GM19240 (cell line): ENCODE data around the gene CARNS1.

Experiments used
- DNase-seq: peaks from one replicate; pipeline ENCODE4 v3.0.0; 2011; ENCODE audit warnings: low spot score; ENCODE audit not compliant: insufficient read length

The CARNS1 gene

DNA sequence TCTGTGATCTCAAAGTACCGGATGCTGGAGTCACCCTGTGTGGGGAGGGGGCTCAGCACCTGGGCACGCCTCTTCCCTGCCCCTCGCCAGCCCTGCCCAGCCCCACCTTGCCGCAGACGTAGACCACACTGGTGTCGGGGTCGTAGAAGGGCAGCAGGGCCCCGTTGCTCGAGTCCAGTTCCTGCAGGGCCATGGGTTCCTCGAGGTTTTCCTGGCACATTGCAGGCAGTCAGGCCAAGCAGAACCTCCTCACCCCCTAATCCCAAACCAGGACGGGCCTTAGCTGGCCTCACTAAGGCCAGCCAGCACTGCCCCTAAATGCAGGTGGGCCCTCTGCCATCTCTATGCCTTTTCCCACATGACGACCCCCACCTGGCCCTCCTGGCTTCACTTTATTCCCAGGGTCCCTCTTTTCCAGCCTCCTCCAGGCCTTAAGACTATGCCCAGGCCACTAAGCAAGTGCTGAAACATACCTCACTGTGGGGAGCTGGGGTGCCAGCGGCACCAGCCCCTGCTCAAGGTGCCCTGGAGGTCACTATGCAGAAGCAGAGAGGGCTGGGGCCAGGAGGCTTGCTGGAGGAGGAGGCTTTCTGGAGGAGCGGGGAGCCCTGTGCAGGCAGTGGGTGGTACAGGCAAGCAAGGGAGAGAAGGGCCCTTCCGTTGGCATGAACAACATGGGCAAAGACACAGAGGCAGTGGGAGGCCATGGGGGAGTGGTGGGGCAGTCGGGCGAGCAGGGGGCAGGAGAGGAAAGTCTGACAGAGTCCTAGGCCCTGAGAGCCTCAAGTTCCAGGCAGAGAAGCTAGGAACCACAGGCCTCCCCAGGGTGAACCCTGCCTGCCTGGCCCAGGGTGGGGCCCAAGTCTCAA is 25.0 kb downstream of the CARNS1 start:
- DNase-seq: no peak

DNA sequence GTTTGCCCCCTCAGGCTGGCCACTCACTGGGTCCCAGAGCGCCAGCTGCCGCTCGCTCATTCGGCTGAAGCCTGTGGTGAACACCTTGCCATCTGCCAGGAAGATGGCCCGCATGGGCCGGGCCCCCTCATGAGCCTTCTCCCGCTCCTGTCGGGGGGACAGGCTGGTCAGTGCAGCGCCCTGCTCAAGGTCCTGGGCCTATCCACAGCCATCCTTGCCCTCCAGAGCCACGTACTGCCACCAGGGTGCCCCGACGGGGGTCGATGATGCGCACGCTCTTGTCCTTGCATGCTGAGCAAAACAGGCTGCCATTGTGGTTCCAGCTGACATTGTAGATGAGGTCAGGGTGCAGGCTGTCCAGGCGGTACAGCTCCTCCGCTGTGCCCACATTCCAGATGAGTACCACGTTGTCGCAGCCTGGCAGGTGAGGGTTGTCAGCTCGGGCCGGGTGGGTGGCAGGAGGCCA is 25.7 kb downstream of the CARNS1 start:
- no peak for DNase-seq

DNA sequence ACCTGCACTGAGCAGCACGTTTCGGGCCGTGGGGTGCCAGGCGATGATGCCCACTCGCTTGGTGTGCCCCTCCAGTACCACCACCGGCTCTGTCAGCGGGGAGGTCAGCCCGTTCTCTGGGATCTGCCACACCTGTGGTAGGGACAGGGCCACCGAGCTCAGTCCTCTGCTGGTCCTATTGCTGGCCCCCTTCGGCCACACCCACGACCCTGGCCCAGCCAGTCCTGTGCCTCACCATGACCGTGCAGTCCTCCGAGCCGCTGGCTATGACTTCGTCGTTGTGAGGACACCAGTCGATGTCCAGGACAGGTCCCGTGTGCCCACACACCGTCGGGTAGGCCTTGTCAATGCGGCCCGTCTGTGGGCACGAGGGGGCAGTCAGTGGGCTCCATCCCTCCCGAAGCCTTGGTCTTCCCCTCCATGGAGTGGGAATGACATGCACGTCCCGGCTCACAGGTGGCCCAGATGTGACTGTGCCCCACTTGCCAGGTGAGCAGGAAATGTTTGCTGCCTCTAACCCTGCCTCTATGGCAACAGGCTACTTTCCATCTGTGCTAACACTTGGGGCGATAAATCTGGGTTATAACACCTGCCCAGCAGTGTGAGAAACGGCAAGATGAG is 26.4 kb downstream of the CARNS1 start:
- no peak for DNase-seq

DNA sequence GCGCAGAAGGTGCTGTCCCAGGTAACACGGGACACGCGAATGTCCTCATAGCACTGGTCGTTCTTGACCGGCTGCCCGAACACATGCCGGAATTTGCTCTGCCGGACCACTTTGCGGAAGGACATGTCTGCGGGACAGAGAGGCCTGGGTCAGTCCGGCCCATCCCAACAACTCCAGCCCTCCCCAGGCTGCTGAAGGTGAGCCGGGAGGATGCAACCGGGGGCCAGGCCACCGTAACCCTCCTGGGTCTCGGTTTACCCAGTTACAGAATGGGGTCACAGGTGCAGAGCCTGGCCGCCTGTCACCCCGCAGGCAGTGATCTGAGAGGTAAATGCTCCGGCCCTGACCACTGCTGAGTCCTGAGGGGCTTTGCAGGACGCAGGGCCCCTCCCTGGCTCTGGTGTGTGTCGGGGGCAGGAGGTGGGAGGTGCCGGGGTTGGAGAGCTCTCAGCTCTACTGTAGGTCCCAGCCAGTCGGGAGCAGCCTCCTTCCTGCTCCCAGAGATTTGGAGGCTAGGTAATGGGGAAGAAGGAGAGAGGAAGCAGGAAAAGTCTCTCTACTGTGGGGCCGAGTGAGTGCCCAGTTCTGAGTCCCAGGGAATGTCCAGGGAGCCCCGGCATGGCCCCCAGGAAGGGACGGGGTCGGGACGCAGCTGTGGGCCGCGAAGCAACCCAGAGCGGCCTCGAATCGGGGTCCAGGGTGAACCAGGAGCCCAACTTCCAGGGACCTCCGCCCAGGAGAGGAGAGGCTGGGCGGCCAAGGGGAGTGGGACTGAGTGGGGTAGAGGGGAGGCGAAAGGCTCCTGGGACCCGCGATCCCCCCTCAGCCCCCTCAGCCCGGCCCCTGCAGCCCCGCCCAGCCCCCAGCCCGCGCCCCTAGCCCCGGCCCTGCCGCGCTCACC is 27.3 kb downstream of the CARNS1 start:
- DNase-seq: no peak

DNA sequence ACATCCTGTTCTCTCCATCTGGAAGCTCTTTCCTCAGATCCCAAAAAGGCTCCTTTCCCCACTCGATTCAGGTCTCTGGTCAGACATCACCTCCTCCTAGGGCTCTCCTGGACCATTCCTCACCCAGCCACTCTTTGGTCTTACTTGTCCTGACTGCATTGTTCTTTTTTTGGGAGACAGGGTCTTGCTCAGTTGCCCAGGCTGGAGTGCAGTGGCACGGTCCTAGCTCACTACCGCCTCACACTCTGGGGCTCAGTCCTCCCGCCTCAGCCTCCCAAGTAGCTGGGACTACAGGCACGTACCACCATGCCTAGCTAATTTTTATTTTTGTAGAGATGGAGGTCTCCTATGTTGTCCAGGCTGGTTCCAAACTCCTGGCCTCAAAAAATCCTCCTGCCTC is 30.0 kb downstream of the CARNS1 start:
- DNase-seq: no peak

GRCh38 chr11:67448220-67448609 is 32.7 kb downstream of the CARNS1 start:
- no peak for DNase-seq

GRCh38 chr11:67449116-67449844 is 33.8 kb downstream of the CARNS1 start:
- no peak for DNase-seq

- DNase-seq: no peak
These were observed 35.5 kb downstream of the CARNS1 start for GRCh38 chr11:67450796-67451657.

GRCh38 chr11:67451658-67451976 is 36.1 kb downstream of the CARNS1 start:
- DNase-seq: no peak

- DNase-seq: no peak
These were observed 36.9 kb downstream of the CARNS1 start, which contains the start of gene GPR152 for GRCh38 chr11:67452141-67452952. Gene GPR152, minus strand, starts transcription at chr11:67452729. Its CDS starts 5 bp downstream, at chr11:67452724.

GRCh38 chr11:67453816-67454732 is 38.6 kb downstream of the CARNS1 start:
- DNase-seq: no peak

- no peak for DNase-seq
These were observed 39.6 kb downstream of the CARNS1 start, which contains the start of gene CABP4 for GRCh38 chr11:67455054-67455453. Gene CABP4, plus strand, starts transcription at chr11:67455354. Its CDS starts 70 bp downstream, at chr11:67455424.

- no peak for DNase-seq
These were observed 40.7 kb downstream of the CARNS1 start for GRCh38 chr11:67456068-67456705.

DNA sequence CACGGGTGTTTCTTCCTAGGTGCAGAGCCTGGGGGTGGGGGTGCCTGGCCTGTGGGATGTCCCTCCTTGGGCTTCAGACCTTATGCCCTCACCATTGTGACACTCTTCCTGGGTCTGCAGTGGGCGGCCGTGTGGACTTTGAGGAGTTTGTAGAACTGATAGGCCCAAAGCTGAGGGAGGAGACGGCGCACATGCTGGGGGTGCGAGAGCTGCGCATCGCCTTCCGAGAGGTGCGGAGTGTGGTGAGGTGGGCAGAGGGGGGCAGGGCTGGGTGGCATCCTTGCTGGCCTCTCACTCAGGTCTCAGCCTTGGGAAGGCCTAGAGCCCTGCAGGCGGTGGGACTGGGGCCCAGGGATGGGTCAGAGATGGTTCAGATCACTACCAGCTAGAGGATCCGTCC is 42.0 kb downstream of the CARNS1 start:
- DNase-seq: no peak

DNA sequence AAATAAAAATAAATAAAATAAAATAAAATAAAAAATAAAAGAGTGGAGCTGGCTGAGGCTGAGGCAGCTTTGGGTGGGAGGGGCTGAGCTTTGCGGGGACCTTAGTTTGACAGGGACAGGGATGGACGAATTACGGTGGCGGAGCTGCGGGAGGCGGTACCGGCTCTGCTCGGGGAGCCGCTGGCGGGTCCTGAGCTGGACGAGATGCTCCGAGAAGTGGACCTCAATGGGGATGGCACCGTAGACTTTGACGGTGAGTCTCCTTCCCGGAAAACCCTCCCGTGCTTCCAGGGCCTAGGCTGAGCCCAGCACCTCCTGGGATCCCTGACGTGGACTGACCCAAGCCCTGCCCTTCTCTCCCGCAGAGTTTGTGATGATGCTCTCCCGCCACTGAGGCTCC is 42.8 kb downstream of the CARNS1 start:
- no peak for DNase-seq

DNA sequence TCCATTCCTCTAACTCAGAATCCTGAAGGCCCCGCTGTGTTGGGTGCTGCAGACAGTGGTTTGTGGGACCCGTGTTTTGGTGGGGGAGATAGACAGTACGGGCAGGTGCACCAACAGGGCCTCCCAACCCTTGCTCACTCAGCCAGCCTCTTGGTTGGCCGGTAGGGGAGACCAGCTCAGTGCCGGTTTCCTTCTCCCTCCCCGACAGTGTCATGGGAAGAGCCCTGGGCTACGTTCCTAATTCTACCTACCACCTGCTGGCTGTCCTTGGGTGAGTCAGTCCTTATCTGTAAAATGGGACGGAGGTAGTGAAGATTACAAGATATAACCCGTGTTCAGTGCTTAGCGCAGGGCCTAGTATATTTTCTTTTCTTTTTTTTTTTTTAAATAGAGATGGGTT is 47.7 kb downstream of the CARNS1 start:
- DNase-seq: no peak

DNA sequence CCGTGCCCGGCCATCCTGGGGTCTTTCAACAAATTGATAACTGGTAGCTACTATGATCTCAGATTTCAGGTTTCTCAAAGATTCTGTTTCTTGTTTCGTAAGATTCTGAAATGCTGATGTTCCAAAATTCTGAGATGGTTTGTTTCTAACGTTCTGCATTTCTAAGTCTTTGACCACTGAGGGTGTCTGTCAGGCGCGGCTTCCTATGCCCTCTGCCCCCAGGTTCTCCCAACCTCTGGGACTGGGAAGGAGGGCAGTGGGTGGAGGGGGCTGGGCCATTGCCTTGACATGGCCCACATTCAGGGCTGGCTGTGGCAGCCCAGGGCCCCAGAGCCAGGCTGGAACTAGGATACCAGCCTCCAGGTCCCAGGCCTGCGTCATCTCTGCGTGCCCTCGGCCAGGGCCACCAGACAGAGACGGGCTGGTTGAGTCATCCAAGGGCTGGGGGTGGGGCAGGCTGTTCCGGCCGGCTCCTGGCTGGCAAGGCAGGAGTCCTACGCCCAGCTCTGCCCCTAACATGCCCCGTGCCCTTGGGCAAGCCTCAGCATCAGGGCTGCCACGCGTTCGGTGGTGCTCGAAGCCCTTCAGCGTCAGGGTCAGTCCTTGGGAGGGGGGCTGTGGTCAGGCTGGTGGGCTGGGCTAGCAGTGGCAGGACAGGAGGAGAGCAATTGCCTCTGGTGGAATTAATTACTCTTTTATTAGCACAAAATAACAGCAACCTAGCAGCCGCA is 48.4 kb downstream of the CARNS1 start:
- no peak for DNase-seq
